Activated naive CD4-positive, alpha-beta T cell treated with anti-CD3 and anti-CD28 coated beads, Interleukin-2, amount 50 U/mL, for 24 hours (primary cell): ENCODE results near the gene NIT2.
A peak's percentile ranks its signal among the peaks of the same experiment; 100 is the strongest.

Experiments used
- H3K27ac Mint-ChIP-seq: one replicate; pipeline ENCODE4 v1.8.0; 2021; ENCODE audit warnings: mild to moderate bottlenecking, mixed read lengths
- H3K27me3 Mint-ChIP-seq: one replicate; pipeline ENCODE4 v1.8.0; 2021; ENCODE audit warnings: mixed read lengths
- H3K36me3 Mint-ChIP-seq: one replicate; pipeline ENCODE4 v1.8.0; 2021; ENCODE audit warnings: mixed read lengths
- H3K4me1 Mint-ChIP-seq: one replicate; pipeline ENCODE4 v1.8.0; 2021; ENCODE audit warnings: mixed read lengths
- H3K4me3 Mint-ChIP-seq: one replicate; pipeline ENCODE4 v1.8.0; 2021; ENCODE audit warnings: mild to moderate bottlenecking, mixed read lengths
- H3K9me3 Mint-ChIP-seq: one replicate; pipeline ENCODE4 v1.8.0; 2021; ENCODE audit warnings: mixed read lengths

Gene NIT2

DNA sequence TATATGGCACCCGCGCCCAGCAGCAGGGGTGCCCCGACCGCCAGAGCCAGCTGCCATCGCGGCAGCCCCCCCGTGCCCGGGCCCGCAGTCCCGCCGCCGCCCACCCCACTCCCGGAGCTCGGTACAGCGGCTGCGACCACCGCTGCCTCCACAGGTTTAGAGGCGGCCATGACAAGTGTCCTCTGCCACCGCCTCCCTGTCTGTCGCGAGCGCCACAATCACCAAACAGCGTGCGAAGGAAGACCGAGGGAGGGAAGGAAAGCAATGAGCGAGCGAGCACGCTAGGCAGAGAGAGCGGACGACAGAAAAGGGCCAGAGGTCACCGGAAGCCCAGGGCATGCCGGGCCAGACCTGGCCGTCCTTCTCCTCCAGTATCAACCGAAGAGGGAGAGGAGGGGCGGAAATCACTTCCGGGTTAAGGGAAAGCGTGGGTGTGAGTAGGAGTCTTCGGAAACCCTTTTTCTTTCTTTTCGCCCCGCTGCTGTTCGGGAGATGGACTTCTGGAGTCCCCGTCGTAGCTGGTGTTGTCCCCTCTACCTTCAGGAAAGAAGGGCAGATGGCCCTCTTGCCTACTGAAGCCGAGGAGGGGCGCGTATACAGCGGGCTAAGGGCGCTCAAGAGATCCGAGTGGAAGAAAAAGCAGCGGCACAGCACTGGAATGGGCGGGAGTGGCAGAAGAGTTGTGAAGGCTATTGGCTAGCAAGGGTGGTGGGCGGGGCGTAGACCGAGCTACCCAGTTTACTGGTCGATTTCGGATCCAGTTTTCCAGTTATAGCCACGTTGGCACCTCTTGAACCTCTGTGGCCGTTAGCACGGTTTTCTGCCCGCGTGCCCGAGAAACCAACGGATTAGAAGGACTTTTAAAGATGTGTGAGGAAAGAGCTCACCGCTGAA, 66.5 kb downstream of the NIT2 start, which contains the start of the genes LNP1 and TOMM70:
Gene LNP1, plus strand, starts transcription at position 760 of the 894 bp plus-strand sequence. CDS start 28,191 bp downstream, outside the sequence.
Gene TOMM70, minus strand, starts transcription at position 310 of the 894 bp plus-strand sequence. Its CDS starts 140 bp downstream, at position 170.
- peak within 1 kb of the TSS; percentile 95 for H3K4me3 Mint-ChIP-seq
- no peaks in the 10 kb centered on the region for H3K9me3 Mint-ChIP-seq
- H3K4me1 Mint-ChIP-seq, result peaks cover 76% of the 10 kb centered on the region
- no peaks in the 10 kb centered on the region for H3K27me3 Mint-ChIP-seq
- H3K36me3 Mint-ChIP-seq, result peaks cover 8% of the 10 kb centered on the region
- peak within 1 kb of the TSS; percentile 97 for H3K27ac Mint-ChIP-seq

DNA sequence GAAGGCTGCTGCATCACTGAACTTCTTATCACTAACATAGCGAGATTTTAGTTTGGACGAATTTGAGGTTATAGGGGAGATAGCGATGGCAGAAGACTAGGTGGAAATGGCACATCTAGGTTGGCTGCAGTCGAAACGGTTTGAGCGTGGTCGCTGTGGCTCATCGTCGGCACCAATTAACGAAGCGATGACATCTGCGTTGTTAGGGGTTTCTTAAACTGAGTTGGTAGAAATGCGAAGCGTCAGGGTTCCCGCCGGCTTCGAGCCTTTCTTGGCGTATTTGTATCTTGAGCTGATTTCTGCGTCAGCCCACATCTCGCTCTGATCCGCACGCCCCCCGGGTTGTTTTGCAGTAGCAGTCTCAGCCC, 67.1 kb downstream of the NIT2 start:
- Mint-ChIP-seq H3K36me3 (peaks cover 8% of the 10 kb centered on the region), H3K4me3 (peak overlapping the region; percentile 95), H3K27ac (peak overlapping the region; percentile 97), H3K9me3 (no peaks in the 10 kb centered on the region), H3K4me1 (peaks cover 70% of the 10 kb centered on the region), H3K27me3 (no peaks in the 10 kb centered on the region)

DNA sequence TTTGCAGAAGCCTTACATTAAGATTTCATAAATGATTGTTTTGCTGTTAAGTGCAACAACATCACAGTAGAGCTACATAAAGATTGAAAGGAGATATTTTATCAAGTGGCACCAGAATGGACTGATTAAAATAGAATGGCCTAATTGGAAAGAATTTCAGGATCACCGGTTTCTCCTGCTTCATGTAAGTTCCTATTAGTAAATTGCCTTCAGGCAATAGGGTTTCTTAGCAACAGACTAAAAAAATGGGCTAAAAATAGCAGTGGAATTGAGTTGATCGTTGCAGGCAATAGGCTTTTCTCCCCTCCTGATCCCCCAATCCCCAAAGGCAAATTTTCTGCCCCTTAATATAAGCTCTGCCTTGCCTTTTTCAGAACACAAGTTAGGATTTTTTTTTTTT, 67.7 kb downstream of the NIT2 start:
- peaks cover 10% of the 10 kb centered on the region for H3K36me3 Mint-ChIP-seq
- H3K4me1 Mint-ChIP-seq, result peaks cover 64% of the 10 kb centered on the region
- H3K27ac Mint-ChIP-seq, result peak overlapping the region; percentile 97
- H3K27me3 Mint-ChIP-seq, result no peaks in the 10 kb centered on the region
- H3K9me3 Mint-ChIP-seq, result no peaks in the 10 kb centered on the region
- peak overlapping the region; percentile 95 for H3K4me3 Mint-ChIP-seq

DNA sequence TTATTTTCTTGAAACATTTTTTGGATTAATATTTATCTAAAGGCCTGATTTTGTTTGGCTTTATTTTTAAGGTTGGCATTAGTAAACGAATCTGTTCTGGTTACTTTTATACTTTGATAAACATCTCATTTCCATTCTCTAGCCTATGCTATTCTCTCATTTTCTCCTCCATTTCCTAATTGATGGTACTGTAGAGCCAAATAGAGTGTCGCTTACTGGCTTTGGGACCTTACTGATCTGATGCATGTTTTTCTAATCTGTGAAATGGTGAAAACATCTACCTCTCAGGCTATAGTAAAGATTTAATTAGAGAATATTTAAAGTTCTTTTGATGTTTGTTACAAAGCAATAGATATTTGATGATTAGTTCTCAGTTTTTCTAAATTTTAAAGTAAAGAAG, 68.3 kb downstream of the NIT2 start:
- peaks cover 65% of the 10 kb centered on the region for H3K4me1 Mint-ChIP-seq
- peak overlapping the region; percentile 65 for H3K27ac Mint-ChIP-seq
- H3K4me3 Mint-ChIP-seq, result peak overlapping the region; percentile 95

DNA sequence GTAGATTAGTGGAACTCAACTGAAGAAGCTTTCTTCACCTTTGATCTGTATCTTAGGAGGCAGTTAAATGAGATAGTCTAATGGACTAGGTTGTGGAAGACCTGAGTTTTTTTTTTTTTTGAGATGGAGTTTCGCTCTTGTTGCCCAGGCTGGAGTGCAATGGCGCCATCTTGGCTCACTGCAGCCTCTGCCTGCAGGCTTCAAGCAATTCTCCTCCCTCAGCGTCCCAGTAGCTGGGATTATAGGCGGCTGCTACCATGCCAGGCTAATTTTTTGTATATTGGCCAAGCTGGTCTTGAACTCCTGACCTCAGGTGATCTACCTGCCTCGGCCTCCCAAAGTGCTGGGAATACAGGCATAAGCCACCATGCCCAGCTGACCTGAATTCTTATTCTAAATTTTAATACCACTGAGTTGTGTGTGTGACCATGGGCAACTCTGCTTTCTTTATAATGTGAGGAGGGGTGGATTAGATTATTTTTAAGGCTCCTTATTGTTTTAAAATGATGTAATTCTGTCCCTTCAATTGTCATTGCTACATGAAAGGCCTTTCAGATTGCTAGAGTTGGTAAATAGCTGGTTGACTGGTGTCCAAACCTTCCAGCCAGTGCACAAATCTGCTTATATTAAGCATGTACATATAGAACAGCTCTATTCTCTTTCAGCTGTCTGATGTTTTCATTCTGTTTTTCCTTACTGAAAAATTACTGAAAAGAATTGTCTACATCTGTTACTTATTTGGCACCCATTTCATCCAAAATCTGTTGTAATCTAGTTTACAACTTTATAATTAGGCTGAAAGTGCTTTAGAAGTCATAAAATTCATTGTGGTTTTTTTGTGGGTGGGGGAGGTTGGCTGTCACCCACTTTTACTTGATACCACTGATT, 69.0 kb downstream of the NIT2 start:
- Mint-ChIP-seq H3K9me3 (peaks cover 7% of the 10 kb centered on the region), H3K36me3 (peaks cover 19% of the 10 kb centered on the region), H3K4me3 (peak overlapping the region; percentile 95), H3K27me3 (no peaks in the 10 kb centered on the region), H3K27ac (no peak overlapping the region), H3K4me1 (peaks cover 61% of the 10 kb centered on the region)

More for the DNA sequence above, 68.3 kb downstream of the NIT2 start:
- peaks cover 16% of the 10 kb centered on the region for H3K36me3 Mint-ChIP-seq
- H3K9me3 Mint-ChIP-seq, result peaks cover 6% of the 10 kb centered on the region
- no peaks in the 10 kb centered on the region for H3K27me3 Mint-ChIP-seq

DNA sequence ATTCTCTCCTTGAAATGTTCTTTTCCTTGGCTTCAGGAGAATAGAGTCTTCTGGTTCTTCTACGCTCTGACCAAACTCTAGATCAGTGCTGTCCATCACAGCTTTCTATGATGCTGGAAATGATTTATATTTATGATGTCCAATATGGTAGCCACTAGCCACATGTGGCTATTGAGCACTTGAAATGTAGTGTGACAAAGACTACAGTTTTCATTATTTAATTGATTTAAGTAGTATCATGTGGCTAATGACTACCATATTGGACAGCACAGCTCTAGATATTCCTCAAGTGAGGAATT, 69.6 kb downstream of the NIT2 start:
- H3K36me3 Mint-ChIP-seq, result peaks cover 21% of the 10 kb centered on the region

DNA sequence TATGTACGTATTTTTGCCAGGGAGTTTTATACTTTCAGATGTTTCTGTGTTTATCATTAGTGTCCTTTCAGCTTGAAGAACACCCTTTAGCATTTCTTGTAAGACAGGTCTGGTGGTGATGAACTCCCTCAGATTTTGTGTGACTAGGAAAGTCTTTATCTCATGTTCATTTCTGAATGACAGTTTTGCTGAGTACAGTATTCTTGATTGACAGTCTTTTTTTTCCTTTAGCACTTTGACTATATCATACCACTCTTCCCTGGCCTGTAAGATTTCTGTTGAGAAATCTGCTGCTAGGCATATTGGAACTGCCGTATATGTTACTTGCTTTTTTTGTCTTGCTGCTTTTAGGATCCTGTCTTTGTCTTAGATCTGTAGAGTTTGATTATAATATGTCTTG, 72.6 kb downstream of the NIT2 start:
- peaks cover 12% of the 10 kb centered on the region for H3K9me3 Mint-ChIP-seq
- H3K27ac Mint-ChIP-seq, result no peak overlapping the region
- H3K27me3 Mint-ChIP-seq, result no peaks in the 10 kb centered on the region
- H3K4me1 Mint-ChIP-seq, result peaks cover 38% of the 10 kb centered on the region
- H3K4me3 Mint-ChIP-seq, result no peak overlapping the region
- peaks cover 29% of the 10 kb centered on the region for H3K36me3 Mint-ChIP-seq

More for the DNA sequence above, 69.6 kb downstream of the NIT2 start:
- Mint-ChIP-seq H3K27ac (no peak overlapping the region), H3K4me1 (peaks cover 55% of the 10 kb centered on the region), H3K27me3 (no peaks in the 10 kb centered on the region), H3K9me3 (peaks cover 7% of the 10 kb centered on the region), H3K4me3 (no peak overlapping the region)

DNA sequence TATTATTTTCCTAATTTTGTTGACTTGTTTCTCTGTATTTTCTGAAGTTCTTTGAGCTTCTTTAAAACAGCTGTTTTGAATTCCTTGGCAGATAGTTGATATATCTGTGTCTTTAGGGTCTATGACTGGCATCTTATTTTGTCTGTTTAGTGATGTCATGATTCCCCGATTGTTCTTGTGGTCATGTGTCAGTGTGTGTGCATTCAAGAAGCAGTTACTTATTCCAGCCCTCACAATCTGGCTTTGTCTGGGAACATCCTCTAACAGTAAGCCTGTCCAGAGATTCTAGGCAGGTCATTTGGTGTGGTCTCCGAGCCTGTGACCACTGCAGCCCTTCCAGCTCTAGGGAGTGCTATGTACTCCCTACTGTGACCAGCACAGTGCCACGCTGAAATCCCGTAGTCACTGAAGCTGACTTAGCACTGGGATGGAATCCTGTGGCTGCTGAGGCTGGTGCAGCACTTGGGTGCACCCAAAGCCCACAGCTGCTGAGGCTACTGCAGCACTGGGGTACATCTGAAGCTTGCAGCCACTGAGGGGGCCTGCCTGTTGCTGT, 73.5 kb downstream of the NIT2 start:
- H3K9me3 Mint-ChIP-seq, result peaks cover 12% of the 10 kb centered on the region
- H3K36me3 Mint-ChIP-seq, result peaks cover 35% of the 10 kb centered on the region
- no peaks in the 10 kb centered on the region for H3K27me3 Mint-ChIP-seq
- peaks cover 30% of the 10 kb centered on the region for H3K4me1 Mint-ChIP-seq
- H3K27ac Mint-ChIP-seq, result no peak overlapping the region
- H3K4me3 Mint-ChIP-seq, result no peak overlapping the region
